Mucosa of rectum (tissue), 2 donors: ENCODE results near the gene GRM7.

ENCODE experiments used
- H3K27ac ChIP-seq, 2 donors: one replicate each; pipeline ENCODE4 v1.7.0; 2013; ENCODE audit warnings: inconsistent platforms in 2 of 2, low read depth in 2 of 2, low read length in 2 of 2
- H3K27me3 ChIP-seq, 2 donors: one replicate each; pipeline ENCODE4 v1.7.0; 2013; ENCODE audit warnings: low read length in 2 of 2; ENCODE audit not compliant: control insufficient read depth in 2 of 2, insufficient read depth in 2 of 2
- H3K36me3 ChIP-seq, 2 donors: one replicate each; pipeline ENCODE4 v1.7.0; 2013; ENCODE audit warnings: low read length in 2 of 2; ENCODE audit not compliant: control insufficient read depth in 2 of 2, insufficient read depth in 2 of 2
- H3K4me1 ChIP-seq, 2 donors: one replicate each; pipeline ENCODE4 v1.7.0; 2013; ENCODE audit warnings: low read length in 2 of 2, mild to moderate bottlenecking in 1 of 2; ENCODE audit not compliant: control insufficient read depth in 2 of 2, insufficient read depth in 2 of 2
- H3K4me3 ChIP-seq, 2 donors: one replicate each; pipeline ENCODE4 v1.7.0; 2013; ENCODE audit warnings: low read length in 2 of 2
- H3K9ac ChIP-seq, 2 donors: one replicate each; pipeline ENCODE4 v1.7.0; 2013; ENCODE audit warnings: low read length in 2 of 2, low read depth in 1 of 2, mild to moderate bottlenecking in 1 of 2
- H3K9me3 ChIP-seq, 2 donors: one replicate each; pipeline ENCODE4 v1.7.0; 2013; ENCODE audit warnings: low read length in 2 of 2; ENCODE audit not compliant: control insufficient read depth in 2 of 2
- donor health status: healthy.
- donor health status: Normal muscosa, but diverticular disease.

Gene GRM7

GRCh38 chr3:7789324-7789723 lies 928.4 kb downstream of the GRM7 start:
- Histone ChIP-seq H3K27me3 (no peaks in the 10 kb centered on the region), H3K36me3 (no peaks in the 10 kb centered on the region), H3K9ac (no peak overlapping the region), H3K9me3 (no peaks in the 10 kb centered on the region), H3K27ac (no peak overlapping the region), H3K4me1 (no peaks in the 10 kb centered on the region), H3K4me3 (no peak overlapping the region)

- H3K4me1 ChIP-seq: no peaks in the 10 kb centered on the region
- no peaks in the 10 kb centered on the region for H3K36me3 ChIP-seq
Observed at GRCh38 chr3:7790141-7790540, 929.2 kb downstream of the GRM7 start.

More at GRCh38 chr3:7790141-7790540, 929.2 kb downstream of the GRM7 start:
- Histone ChIP-seq H3K9ac (no peak overlapping the region), H3K4me3 (no peak overlapping the region), H3K27ac (no peak overlapping the region), H3K27me3 (no peaks in the 10 kb centered on the region), H3K9me3 (no peaks in the 10 kb centered on the region)
